HepG2 (cell line): Measurements from ENCODE around the gene SLC19A1. TPM values are rescaled to one million over a fixed set of nuclear protein-coding genes. Genes with fewer than 3 reads are reported as not detected.

ENCODE experiments used
- ARNTL ChIP-seq: sonication (generic); formaldehyde crosslinking; IDR thresholded peaks from 2 replicates; pipeline ENCODE4 v1.4.0; 2020; ENCODE audit warnings: mild to moderate bottlenecking, missing genetic modification reagents
- CC2D1A ChIP-seq: sonication (generic); formaldehyde crosslinking; IDR thresholded peaks from 2 replicates; pipeline ENCODE4 v1.8.1; 2023; ENCODE audit warnings: mild to moderate bottlenecking, missing genetic modification reagents
- ETV5 ChIP-seq: IDR thresholded peaks from 2 replicates; pipeline ENCODE4 v1.6.1; 2018; ENCODE audit warnings: missing biosample characterization, missing genetic modification reagents, inconsistent platforms, borderline replicate concordance
- FOXA3 ChIP-seq: IDR thresholded peaks from 2 replicates; pipeline ENCODE4 v1.6.1; 2016; ENCODE audit warnings: missing genetic modification reagents, missing compliant biosample characterization
- GZF1 ChIP-seq: sonication (generic); formaldehyde crosslinking; IDR thresholded peaks from 2 replicates; pipeline ENCODE4 v1.5.1; 2020; ENCODE audit warnings: mild to moderate bottlenecking, missing genetic modification reagents
- KLF13 ChIP-seq: sonication (generic); formaldehyde crosslinking; IDR thresholded peaks from 2 replicates; pipeline ENCODE4 v1.4.0; 2020; ENCODE audit warnings: mild to moderate bottlenecking, missing genetic modification reagents
- NFATC3 ChIP-seq: sonication (generic); formaldehyde crosslinking; IDR thresholded peaks from 2 replicates; pipeline ENCODE4 v1.5.1; 2020; ENCODE audit warnings: mild to moderate bottlenecking, missing genetic modification reagents
- PHF8 ChIP-seq: sonication (generic); formaldehyde crosslinking; IDR thresholded peaks from 2 replicates; pipeline ENCODE4 v1.5.0; 2020; ENCODE audit warnings: missing genetic modification reagents
- REXO4 ChIP-seq: sonication (generic); formaldehyde crosslinking; IDR thresholded peaks from 2 replicates; pipeline ENCODE4 v1.8.0; 2022; ENCODE audit warnings: missing genetic modification reagents, mild to moderate bottlenecking, borderline replicate concordance
- RFXANK ChIP-seq: IDR thresholded peaks from 2 replicates; pipeline ENCODE4 v1.6.1; 2016
- RXRA ChIP-seq: sonication (generic); formaldehyde crosslinking; IDR thresholded peaks from 2 replicates; pipeline ENCODE4 v1.5.1; 2020; ENCODE audit warnings: missing genetic modification reagents
- SIX1 ChIP-seq: sonication (generic); formaldehyde crosslinking; IDR thresholded peaks from 2 replicates; pipeline ENCODE4 v1.4.0; 2020; ENCODE audit warnings: missing genetic modification reagents, borderline replicate concordance
- ZFY ChIP-seq: sonication (generic); formaldehyde crosslinking; IDR thresholded peaks from 2 replicates; pipeline ENCODE4 v1.4.0; 2020; ENCODE audit warnings: missing genetic modification reagents
- ZNF121 ChIP-seq: sonication (generic); formaldehyde crosslinking; IDR thresholded peaks from 2 replicates; pipeline ENCODE4 v1.5.0; 2020; ENCODE audit warnings: mild to moderate bottlenecking, missing genetic modification reagents
- ZNF747 ChIP-seq: sonication (generic); formaldehyde crosslinking; IDR thresholded peaks from 2 replicates; pipeline ENCODE4 v1.8.1; 2023; ENCODE audit warnings: missing genetic modification reagents, mild to moderate bottlenecking, borderline replicate concordance
- ZNF878 ChIP-seq: sonication (generic); formaldehyde crosslinking; IDR thresholded peaks from 2 replicates; pipeline ENCODE4 v1.8.1; 2023; ENCODE audit warnings: mild to moderate bottlenecking, missing genetic modification reagents, moderate library complexity
- polyA plus RNA-seq, 8 experiments: library from polyadenylated mRNA; depleted of rRNA in 3 of 8; stranded (reverse) in 7 of 8; unstranded in 1 of 8; fragments of >200 nt; fragmentation: Illumina TruSeq in 4 of 8; extraction: Trizol in 4 of 8; gene quantifications; 2 replicates each; pipeline versions ENCODE4 v1.2.1 to v1.2.3, GENCODE V29; 2011 to 2016; ENCODE audit warnings: low read depth in 4 of 8, missing spikeins in 1 of 8, mixed read lengths in 1 of 8; ENCODE audit not compliant: insufficient read depth in 1 of 8
- total RNA-seq, 5 experiments: library from RNA; depleted of rRNA; stranded (reverse); fragments of >200 nt; fragmentation: Illumina TruSeq; extraction: Trizol; gene quantifications; 2 replicates each; pipeline ENCODE4 v1.2.3, GENCODE V29; 2016; ENCODE audit warnings: low read depth in 1 of 5
- TF ChIP-seq, protein P1 (sequence below): sonication (generic); formaldehyde crosslinking; IDR thresholded peaks from 2 replicates; pipeline ENCODE4 v1.4.0; 2020; ENCODE audit warnings: mild to moderate bottlenecking, low read depth, missing genetic modification reagents
- TF ChIP-seq, protein P2 (sequence below): sonication (generic); formaldehyde crosslinking; IDR thresholded peaks from 2 replicates; pipeline ENCODE4 v1.8.0; 2022; ENCODE audit warnings: missing genetic modification reagents, mild to moderate bottlenecking, inconsistent platforms, borderline replicate concordance
- TF ChIP-seq, protein P3 (sequence below): sonication (generic); formaldehyde crosslinking; IDR thresholded peaks from 2 replicates; pipeline ENCODE4 v1.9.0; 2021; ENCODE audit warnings: missing genetic modification reagents, mild to moderate bottlenecking, borderline replicate concordance
- TF ChIP-seq, protein P4 (sequence below): sonication (generic); formaldehyde crosslinking; IDR thresholded peaks from 2 replicates; pipeline ENCODE4 v1.4.0; 2020; ENCODE audit warnings: missing genetic modification reagents, mild to moderate bottlenecking, borderline replicate concordance
- TF ChIP-seq, protein P5 (sequence below): sonication (generic); formaldehyde crosslinking; IDR thresholded peaks from 2 replicates; pipeline ENCODE4 v1.4.0; 2020; ENCODE audit warnings: missing genetic modification reagents

SLC19A1 gene
- total and polyA plus RNA-seq, 2 of the 13 experiments (the other 11 are each of a cell fraction or from before 2014, with no cell fraction given): 21.8 to 23.0 TPM

DNA sequence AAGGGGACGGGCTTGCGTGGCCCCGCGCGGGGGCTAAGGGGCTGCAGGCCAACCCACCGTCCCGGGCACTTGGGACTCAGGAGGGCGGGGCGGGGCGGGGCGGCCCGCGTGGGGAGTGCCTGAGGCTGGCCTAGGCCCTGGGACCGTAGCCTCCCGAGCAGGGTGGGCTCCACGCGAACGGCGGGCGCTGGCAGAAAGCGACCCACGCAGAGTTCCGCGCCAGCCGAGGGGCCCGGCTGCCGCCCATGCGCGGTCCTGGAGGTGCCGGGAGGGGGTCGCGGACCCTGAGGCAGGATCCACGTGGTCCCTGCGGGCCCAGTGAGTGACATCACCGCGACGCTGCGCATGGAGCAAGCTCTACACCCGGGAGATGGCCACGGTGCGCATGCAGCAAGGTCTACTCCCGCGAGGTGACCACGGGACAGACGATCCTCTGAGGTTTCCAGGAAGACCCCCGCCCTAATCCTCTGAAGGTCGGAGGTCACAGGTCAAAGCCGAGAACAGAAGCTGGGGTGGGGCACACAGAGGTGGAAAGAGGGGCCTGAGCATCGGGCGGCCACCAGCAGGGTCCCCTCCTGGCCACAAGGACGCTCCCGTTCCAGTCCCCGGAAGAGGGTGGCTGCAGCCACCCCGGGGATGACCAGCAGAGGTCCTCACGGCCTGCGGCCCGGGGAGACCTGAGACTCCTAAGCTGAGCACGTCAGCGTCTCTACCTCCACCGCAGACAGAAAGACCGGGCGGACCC, 13.5 kb upstream of the SLC19A1 start (continued):
- TF ChIP-seq, protein P1, sequence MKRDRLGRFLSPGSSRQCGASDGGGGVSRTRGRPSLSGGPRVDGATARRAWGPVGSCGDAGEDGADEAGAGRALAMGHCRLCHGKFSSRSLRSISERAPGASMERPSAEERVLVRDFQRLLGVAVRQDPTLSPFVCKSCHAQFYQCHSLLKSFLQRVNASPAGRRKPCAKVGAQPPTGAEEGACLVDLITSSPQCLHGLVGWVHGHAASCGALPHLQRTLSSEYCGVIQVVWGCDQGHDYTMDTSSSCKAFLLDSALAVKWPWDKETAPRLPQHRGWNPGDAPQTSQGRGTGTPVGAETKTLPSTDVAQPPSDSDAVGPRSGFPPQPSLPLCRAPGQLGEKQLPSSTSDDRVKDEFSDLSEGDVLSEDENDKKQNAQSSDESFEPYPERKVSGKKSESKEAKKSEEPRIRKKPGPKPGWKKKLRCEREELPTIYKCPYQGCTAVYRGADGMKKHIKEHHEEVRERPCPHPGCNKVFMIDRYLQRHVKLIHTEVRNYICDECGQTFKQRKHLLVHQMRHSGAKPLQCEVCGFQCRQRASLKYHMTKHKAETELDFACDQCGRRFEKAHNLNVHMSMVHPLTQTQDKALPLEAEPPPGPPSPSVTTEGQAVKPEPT (CRISPR knock-in tag): 0 out of 2 replicates have a peak, but pooled peaks have one; percentile 26
- TF ChIP-seq ZNF121 (peak; percentile 63; the same call in 1 of the 2 replicates), ZNF878 (no peak), GZF1 (CRISPR knock-in tag) (0 out of 2 replicates have a peak, but pooled peaks have one; percentile 24), ETV5 (CRISPR knock-in tag) (peak; percentile 72; the same call in 1 of the 2 replicates), SIX1 (CRISPR knock-in tag) (no peak), ARNTL (no peak), ZFY (CRISPR knock-in tag) (peak; percentile 84), CC2D1A (CRISPR knock-in tag) (0 out of 2 replicates have a peak, but pooled peaks have one; percentile 78), RXRA (CRISPR knock-in tag) (peak; percentile 85), ZNF747 (no peak), REXO4 (CRISPR knock-in tag) (no peak), RFXANK (no peak), NFATC3 (CRISPR knock-in tag) (no peak), PHF8 (peak; percentile 69; the same call in 1 of the 2 replicates), FOXA3 (CRISPR knock-in tag) (0 out of 2 replicates have a peak, but pooled peaks have one; percentile 7), KLF13 (no peak)
- TF ChIP-seq, protein P2, sequence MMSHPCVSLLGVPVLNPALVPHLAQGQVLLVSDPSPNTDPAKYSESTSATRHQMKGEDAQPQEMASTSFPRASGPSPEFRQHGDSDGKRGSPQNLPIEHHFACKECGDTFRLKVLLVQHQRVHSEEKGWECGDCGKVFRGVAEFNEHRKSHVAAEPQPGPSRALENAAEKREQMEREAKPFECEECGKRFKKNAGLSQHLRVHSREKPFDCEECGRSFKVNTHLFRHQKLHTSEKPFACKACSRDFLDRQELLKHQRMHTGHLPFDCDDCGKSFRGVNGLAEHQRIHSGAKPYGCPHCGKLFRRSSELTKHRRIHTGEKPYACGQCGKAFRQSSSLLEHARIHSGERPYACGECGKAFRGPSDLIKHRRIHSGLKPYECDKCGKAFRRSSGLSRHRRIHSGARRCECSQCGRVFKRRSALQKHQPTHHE (CRISPR knock-in tag): no peak
- TF ChIP-seq, protein P3, sequence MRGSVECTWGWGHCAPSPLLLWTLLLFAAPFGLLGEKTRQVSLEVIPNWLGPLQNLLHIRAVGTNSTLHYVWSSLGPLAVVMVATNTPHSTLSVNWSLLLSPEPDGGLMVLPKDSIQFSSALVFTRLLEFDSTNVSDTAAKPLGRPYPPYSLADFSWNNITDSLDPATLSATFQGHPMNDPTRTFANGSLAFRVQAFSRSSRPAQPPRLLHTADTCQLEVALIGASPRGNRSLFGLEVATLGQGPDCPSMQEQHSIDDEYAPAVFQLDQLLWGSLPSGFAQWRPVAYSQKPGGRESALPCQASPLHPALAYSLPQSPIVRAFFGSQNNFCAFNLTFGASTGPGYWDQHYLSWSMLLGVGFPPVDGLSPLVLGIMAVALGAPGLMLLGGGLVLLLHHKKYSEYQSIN (CRISPR knock-in tag): no peak
- TF ChIP-seq, protein P4, sequence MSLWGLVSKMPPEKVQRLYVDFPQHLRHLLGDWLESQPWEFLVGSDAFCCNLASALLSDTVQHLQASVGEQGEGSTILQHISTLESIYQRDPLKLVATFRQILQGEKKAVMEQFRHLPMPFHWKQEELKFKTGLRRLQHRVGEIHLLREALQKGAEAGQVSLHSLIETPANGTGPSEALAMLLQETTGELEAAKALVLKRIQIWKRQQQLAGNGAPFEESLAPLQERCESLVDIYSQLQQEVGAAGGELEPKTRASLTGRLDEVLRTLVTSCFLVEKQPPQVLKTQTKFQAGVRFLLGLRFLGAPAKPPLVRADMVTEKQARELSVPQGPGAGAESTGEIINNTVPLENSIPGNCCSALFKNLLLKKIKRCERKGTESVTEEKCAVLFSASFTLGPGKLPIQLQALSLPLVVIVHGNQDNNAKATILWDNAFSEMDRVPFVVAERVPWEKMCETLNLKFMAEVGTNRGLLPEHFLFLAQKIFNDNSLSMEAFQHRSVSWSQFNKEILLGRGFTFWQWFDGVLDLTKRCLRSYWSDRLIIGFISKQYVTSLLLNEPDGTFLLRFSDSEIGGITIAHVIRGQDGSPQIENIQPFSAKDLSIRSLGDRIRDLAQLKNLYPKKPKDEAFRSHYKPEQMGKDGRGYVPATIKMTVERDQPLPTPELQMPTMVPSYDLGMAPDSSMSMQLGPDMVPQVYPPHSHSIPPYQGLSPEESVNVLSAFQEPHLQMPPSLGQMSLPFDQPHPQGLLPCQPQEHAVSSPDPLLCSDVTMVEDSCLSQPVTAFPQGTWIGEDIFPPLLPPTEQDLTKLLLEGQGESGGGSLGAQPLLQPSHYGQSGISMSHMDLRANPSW (CRISPR knock-in tag): peak; percentile 48; the same call in 1 of the 2 replicates
- TF ChIP-seq, protein P5, sequence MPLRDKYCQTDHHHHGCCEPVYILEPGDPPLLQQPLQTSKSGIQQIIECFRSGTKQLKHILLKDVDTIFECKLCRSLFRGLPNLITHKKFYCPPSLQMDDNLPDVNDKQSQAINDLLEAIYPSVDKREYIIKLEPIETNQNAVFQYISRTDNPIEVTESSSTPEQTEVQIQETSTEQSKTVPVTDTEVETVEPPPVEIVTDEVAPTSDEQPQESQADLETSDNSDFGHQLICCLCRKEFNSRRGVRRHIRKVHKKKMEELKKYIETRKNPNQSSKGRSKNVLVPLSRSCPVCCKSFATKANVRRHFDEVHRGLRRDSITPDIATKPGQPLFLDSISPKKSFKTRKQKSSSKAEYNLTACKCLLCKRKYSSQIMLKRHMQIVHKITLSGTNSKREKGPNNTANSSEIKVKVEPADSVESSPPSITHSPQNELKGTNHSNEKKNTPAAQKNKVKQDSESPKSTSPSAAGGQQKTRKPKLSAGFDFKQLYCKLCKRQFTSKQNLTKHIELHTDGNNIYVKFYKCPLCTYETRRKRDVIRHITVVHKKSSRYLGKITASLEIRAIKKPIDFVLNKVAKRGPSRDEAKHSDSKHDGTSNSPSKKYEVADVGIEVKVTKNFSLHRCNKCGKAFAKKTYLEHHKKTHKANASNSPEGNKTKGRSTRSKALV: peak; percentile 77; the same call in 1 of the 2 replicates
